ENCODE measurements around the gene FAM120A.

FAM120A gene

DNA sequence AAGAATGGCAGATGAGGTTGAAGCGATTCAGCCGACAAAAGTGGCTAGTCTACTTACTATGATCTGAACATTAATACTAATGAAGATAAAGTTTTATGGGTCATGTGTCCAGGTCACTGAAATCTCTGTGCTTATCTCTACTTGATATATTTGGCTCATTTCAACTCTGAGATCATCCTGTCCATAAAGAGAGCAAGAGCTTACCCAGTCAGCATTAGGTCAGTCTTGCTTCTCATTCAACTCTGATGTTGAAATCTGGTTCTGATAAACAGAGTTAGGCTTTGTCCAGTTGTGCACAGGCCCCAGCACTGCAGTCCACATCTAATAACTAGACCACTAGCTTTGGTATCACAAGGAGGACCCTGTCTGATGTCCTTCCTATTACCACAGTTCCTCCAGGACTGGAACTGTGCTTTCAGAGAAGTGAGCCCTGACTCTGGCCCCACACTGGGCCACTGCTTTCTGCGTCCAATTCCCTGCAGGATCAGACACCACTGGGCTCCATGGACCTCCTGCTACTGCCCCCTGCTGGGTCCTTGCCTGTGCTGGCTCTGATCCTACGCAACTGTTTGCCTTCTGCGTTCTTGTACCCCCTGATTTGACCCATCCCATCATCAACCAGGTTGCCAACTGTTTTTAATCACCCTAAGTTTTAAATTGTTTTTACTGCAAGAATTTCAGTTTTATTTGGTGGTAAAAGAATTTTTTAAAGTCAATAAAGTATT lies 23.7 kb upstream of the FAM120A start:
- no peak for DNase-seq (ENCODE audit: low spot score)
- H3K9me3 ChIP-seq (ENCODE audit: severe bottlenecking) = no peaks in the 10 kb centered on the region
- no peaks in the 10 kb centered on the region for H3K27me3 ChIP-seq (ENCODE audit: insufficient read depth, poor library complexity, severe bottlenecking)
- no peaks in the 10 kb centered on the region for H3K36me3 ChIP-seq (ENCODE audit: low read depth)
- ATAC-seq (ENCODE audit: low read depth) = no peak
- no peaks in the 10 kb centered on the region for H3K4me1 ChIP-seq (ENCODE audit: insufficient read depth, poor library complexity, severe bottlenecking)
- H3K4me3 ChIP-seq (ENCODE audit: severe bottlenecking) = no peak overlapping the region
- TF ChIP-seq, protein P1, sequence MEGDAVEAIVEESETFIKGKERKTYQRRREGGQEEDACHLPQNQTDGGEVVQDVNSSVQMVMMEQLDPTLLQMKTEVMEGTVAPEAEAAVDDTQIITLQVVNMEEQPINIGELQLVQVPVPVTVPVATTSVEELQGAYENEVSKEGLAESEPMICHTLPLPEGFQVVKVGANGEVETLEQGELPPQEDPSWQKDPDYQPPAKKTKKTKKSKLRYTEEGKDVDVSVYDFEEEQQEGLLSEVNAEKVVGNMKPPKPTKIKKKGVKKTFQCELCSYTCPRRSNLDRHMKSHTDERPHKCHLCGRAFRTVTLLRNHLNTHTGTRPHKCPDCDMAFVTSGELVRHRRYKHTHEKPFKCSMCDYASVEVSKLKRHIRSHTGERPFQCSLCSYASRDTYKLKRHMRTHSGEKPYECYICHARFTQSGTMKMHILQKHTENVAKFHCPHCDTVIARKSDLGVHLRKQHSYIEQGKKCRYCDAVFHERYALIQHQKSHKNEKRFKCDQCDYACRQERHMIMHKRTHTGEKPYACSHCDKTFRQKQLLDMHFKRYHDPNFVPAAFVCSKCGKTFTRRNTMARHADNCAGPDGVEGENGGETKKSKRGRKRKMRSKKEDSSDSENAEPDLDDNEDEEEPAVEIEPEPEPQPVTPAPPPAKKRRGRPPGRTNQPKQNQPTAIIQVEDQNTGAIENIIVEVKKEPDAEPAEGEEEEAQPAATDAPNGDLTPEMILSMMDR (IDR thresholded peaks at IDR 0.05; ENCODE audit: poor library complexity, severe bottlenecking) = no peak
- H3K27ac ChIP-seq (ENCODE audit: poor library complexity, severe bottlenecking) = no peak overlapping the region

DNA sequence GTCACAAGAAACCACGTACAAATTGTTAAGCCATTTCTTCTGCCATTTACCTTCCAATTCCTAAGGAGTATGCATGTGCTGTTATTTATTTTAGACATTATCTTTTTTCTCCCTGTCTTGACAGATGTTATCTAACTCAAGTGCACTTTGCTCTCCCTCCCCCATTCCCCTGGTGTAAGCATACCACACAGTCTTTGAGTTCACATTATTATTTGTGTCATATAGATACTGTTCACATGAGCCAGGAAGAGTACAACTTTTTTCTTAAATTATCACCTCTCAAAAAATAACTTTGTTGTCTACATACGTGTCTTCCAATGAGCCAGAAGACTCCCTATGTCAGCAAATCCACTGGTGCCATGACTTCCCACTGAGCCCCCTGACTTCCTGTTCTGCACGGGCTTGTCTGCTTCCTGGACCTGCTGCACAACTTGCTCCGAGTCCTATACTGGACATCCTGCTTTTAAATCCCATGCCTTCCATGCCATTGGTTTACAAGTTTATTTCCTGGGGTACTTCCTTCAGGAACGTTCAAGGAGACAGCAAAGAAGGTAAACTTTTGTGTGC lies 19.9 kb upstream of the FAM120A start:
- Histone ChIP-seq H3K27ac (ENCODE audit: poor library complexity, severe bottlenecking) (no peak overlapping the region), H3K4me3 (ENCODE audit: severe bottlenecking) (no peak overlapping the region), H3K4me1 (ENCODE audit: insufficient read depth, poor library complexity, severe bottlenecking) (peaks cover 5% of the 10 kb centered on the region), H3K36me3 (ENCODE audit: low read depth) (no peaks in the 10 kb centered on the region), H3K27me3 (ENCODE audit: insufficient read depth, poor library complexity, severe bottlenecking) (no peaks in the 10 kb centered on the region), H3K9me3 (ENCODE audit: severe bottlenecking) (no peaks in the 10 kb centered on the region)
- TF ChIP-seq, protein P1 (IDR thresholded peaks at IDR 0.05; ENCODE audit: poor library complexity, severe bottlenecking) = no peak
- ATAC-seq (ENCODE audit: low read depth) (no peak), DNase-seq (ENCODE audit: low spot score) (no peak)

DNA sequence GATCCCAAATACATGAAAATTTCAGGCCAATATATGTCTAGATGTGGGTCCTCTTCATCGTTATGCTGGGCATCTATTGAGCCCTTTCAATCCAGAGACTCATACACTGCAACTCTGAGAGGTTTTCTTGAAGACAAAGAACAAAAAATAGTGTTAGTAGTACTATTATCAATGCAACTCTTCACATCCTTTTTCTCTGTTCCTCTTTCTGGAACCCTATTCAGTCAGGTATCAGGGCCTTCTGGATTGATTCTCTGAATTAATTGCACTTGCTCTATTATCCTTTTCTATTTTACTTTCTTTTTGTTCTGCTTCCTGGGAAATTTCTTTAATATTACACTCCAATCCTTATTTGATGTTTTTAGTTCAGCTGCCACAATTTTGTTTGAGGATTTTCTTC lies 18.5 kb upstream of the FAM120A start:
- no peaks in the 10 kb centered on the region for H3K36me3 ChIP-seq (ENCODE audit: low read depth)
- H3K4me1 ChIP-seq (ENCODE audit: insufficient read depth, poor library complexity, severe bottlenecking) = peaks cover 6% of the 10 kb centered on the region
- H3K4me3 ChIP-seq (ENCODE audit: severe bottlenecking) = no peak overlapping the region
- DNase-seq (ENCODE audit: low spot score) (no peak), ATAC-seq (ENCODE audit: low read depth) (no peak)
- H3K9me3 ChIP-seq (ENCODE audit: severe bottlenecking) = no peaks in the 10 kb centered on the region
- TF ChIP-seq, protein P1 (IDR thresholded peaks at IDR 0.05; ENCODE audit: poor library complexity, severe bottlenecking) = no peak
- H3K27me3 ChIP-seq (ENCODE audit: insufficient read depth, poor library complexity, severe bottlenecking) = no peaks in the 10 kb centered on the region
- H3K27ac ChIP-seq (ENCODE audit: poor library complexity, severe bottlenecking) = no peak overlapping the region

DNA sequence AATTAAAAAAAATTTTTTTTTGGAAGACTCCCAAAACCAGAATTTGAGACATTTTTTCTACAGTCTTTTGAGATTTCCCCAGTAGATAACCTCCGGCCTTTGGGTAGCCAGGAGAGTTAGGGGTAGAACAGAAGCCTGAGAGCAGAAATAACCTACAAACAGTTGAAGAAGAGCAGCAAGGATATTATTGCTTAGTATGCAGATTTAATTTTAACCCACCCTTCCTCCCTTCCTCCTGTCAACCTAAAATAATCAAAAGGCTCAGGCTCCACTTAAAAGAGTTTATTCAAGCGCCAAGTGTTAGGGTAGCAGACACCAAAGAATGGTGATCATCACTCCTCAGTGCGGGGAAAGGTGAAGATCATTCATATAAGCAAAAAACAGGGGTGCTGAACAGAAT lies 17.4 kb upstream of the FAM120A start:
- ATAC-seq (ENCODE audit: low read depth) = no peak

More for the DNA sequence above, 17.4 kb upstream of the FAM120A start:
- Histone ChIP-seq H3K4me1 (ENCODE audit: insufficient read depth, poor library complexity, severe bottlenecking) (peaks cover 6% of the 10 kb centered on the region), H3K4me3 (ENCODE audit: severe bottlenecking) (no peak overlapping the region), H3K9me3 (ENCODE audit: severe bottlenecking) (no peaks in the 10 kb centered on the region), H3K27me3 (ENCODE audit: insufficient read depth, poor library complexity, severe bottlenecking) (no peaks in the 10 kb centered on the region), H3K36me3 (ENCODE audit: low read depth) (no peaks in the 10 kb centered on the region), H3K27ac (ENCODE audit: poor library complexity, severe bottlenecking) (no peak overlapping the region)
- DNase-seq (ENCODE audit: low spot score) = no peak
- TF ChIP-seq, protein P1 (IDR thresholded peaks at IDR 0.05; ENCODE audit: poor library complexity, severe bottlenecking) = no peak

All from RWPE2 (cell line).